ENCODE data around the gene COL27A1. TPM values are rescaled to one million over a fixed set of nuclear protein-coding genes. Genes with fewer than 3 reads are reported as not detected.

COL27A1 gene
- total and polyA plus RNA-seq, 9 of the 15 experiments (the other 6 are each of a cell fraction or from before 2014, with no cell fraction given), result 0.07 TPM; not detected in 8

GRCh38 chr9:114131808-114132549 is 23.4 kb upstream of the COL27A1 start:
- intact Hi-C loops (cut with micrococcal nuclease), result no loop called here

GRCh38 chr9:114132550-114132918 is 22.8 kb upstream of the COL27A1 start:
- peaks cover 3 to 17% of the 10 kb centered on the region in 2 experiments; a peak in 2 of 5 replicates for H3K27me3 ChIP-seq (ENCODE audit: control insufficient read depth in 2 of 2, insufficient read depth in 2 of 2, low read length in 2 of 2)
- no peak for FAIRE-seq
- ChIA-PET CTCF (ENCODE audit: low intra/inter-chr PET ratio) (no interaction called here), POLR2A (interaction anchor here (1.1 kb wide), 1 partner anchor 12 kb away, joined by 5 read pairs; no protein-coding TSS in a partner anchor)
- intact Hi-C loops (cut with micrococcal nuclease) (no loop called here), in situ Hi-C loops (cut with MboI) (no loop called here)
- no peaks in the 10 kb centered on the region for H3K9me3 ChIP-seq (replicated peaks; ENCODE audit: control insufficient read depth, insufficient read depth, low read depth, low read length)
- no peak overlapping the region for H3K4me2 ChIP-seq (ENCODE audit: insufficient read depth, low read length)
- no peaks in the 10 kb centered on the region for H3K9me1 ChIP-seq (ENCODE audit: control insufficient read depth, insufficient read depth, low read length)
- H3K36me3 ChIP-seq (ENCODE audit: control insufficient read depth, insufficient read depth, low read length), result no peaks in the 10 kb centered on the region
- H2AFZ ChIP-seq (ENCODE audit: low read depth, low read length), result no peak overlapping the region
- no peak for ATAC-seq
- DNase-seq (ENCODE audit: extremely low read depth in 1 of 4, low spot score in 3 of 4), result no peak
- WGBS (ENCODE audit: insufficient coverage, low coverage, missing lambda C conversion rate), result 0% methylated on average over 7 of the region's 7 CpGs
- no TSS peak for BruUV-seq (replicated peaks)
- no peaks in the 10 kb centered on the region for H3K4me1 ChIP-seq (replicated peaks in 1 of 2; ENCODE audit: control insufficient read depth in 2 of 2, insufficient read depth in 2 of 2, low read length in 2 of 2)
- H3K79me2 ChIP-seq (ENCODE audit: control insufficient read depth, insufficient read depth, low read length), result no peaks in the 10 kb centered on the region
- H3K4me3 ChIP-seq, result no peak overlapping the region
- no peak overlapping the region for H3K27ac ChIP-seq (ENCODE audit: extremely low read depth, low read depth, low read length)
- no peak overlapping the region for H3K9ac ChIP-seq (ENCODE audit: insufficient read depth in 1 of 2, low read depth in 2 of 2, low read length in 2 of 2)
- no peak for TF ChIP-seq HNRNPLL (IDR thresholded peaks at IDR 0.05; ENCODE audit: low read depth, low read length, poor library complexity, severe bottlenecking)
- no peak for TF ChIP-seq ZC3H8 (IDR thresholded peaks at IDR 0.05)
- no peaks in the 10 kb centered on the region for H4K20me1 ChIP-seq (replicated peaks; ENCODE audit: control insufficient read depth, insufficient read depth, low read length)

More at GRCh38 chr9:114131808-114132549, 23.4 kb upstream of the COL27A1 start:
- no peak overlapping the region for H3K4me2 ChIP-seq (ENCODE audit: insufficient read depth, low read length)
- TF ChIP-seq HCFC1 (IDR thresholded peaks at IDR 0.05; ENCODE audit: low read depth, low read length) (no peak), ZNF124 (CRISPR knock-in tag; IDR thresholded peaks at IDR 0.05) (no peak)
- ATAC-seq (no peak), FAIRE-seq (no peak), DNase-seq (ENCODE audit: extremely low read depth in 1 of 4, low spot score in 3 of 4) (no peak)
- H4K20me1 ChIP-seq (replicated peaks; ENCODE audit: control insufficient read depth, insufficient read depth, low read length), result no peaks in the 10 kb centered on the region
- no TSS peak for BruUV-seq (replicated peaks)
- H3K9ac ChIP-seq (ENCODE audit: insufficient read depth in 1 of 2, low read depth in 2 of 2, low read length in 2 of 2), result no peak overlapping the region
- no peak overlapping the region for H2AFZ ChIP-seq (ENCODE audit: low read depth, low read length)
- POLR2A ChIA-PET, result interaction anchor here (1.1 kb wide), 1 partner anchor 11 kb away, joined by 5 read pairs; no protein-coding TSS in a partner anchor
- H3K4me1 ChIP-seq (replicated peaks in 1 of 2; ENCODE audit: control insufficient read depth in 2 of 2, insufficient read depth in 2 of 2, low read length in 2 of 2), result no peaks in the 10 kb centered on the region
- CTCF ChIA-PET (ENCODE audit: low intra/inter-chr PET ratio), result no interaction called here
- WGBS (ENCODE audit: insufficient coverage, low coverage, missing lambda C conversion rate), result 0% methylated on average over 9 of the region's 10 CpGs
- H3K27me3 ChIP-seq (ENCODE audit: control insufficient read depth in 2 of 2, insufficient read depth in 2 of 2, low read length in 2 of 2), result peaks cover 3 to 22% of the 10 kb centered on the region in 2 experiments; a peak in 2 of 5 replicates
- no peaks in the 10 kb centered on the region for H3K9me1 ChIP-seq (ENCODE audit: control insufficient read depth, insufficient read depth, low read length)
- H3K36me3 ChIP-seq (ENCODE audit: control insufficient read depth, insufficient read depth, low read length), result no peaks in the 10 kb centered on the region
- H3K27ac ChIP-seq (ENCODE audit: extremely low read depth, low read depth, low read length), result no peak overlapping the region
- no peak overlapping the region for H3K4me3 ChIP-seq
- no peaks in the 10 kb centered on the region for H3K79me2 ChIP-seq (ENCODE audit: control insufficient read depth, insufficient read depth, low read length)
- H3K9me3 ChIP-seq (replicated peaks; ENCODE audit: control insufficient read depth, insufficient read depth, low read depth, low read length), result no peaks in the 10 kb centered on the region
- in situ Hi-C loops (cut with MboI), result no loop called here

All from K562 (cell line).